HG02885 (cell line): ENCODE data around the gene CORIN.

ENCODE experiments used
- ATAC-seq: cut with Tn5 transposase; IDR thresholded peaks from one replicate; pipeline ENCODE4 v1.9.1; 2021; ENCODE audit warnings: mild to moderate bottlenecking; ENCODE audit not compliant: unreplicated experiment, poor library complexity

CORIN gene, protein sequence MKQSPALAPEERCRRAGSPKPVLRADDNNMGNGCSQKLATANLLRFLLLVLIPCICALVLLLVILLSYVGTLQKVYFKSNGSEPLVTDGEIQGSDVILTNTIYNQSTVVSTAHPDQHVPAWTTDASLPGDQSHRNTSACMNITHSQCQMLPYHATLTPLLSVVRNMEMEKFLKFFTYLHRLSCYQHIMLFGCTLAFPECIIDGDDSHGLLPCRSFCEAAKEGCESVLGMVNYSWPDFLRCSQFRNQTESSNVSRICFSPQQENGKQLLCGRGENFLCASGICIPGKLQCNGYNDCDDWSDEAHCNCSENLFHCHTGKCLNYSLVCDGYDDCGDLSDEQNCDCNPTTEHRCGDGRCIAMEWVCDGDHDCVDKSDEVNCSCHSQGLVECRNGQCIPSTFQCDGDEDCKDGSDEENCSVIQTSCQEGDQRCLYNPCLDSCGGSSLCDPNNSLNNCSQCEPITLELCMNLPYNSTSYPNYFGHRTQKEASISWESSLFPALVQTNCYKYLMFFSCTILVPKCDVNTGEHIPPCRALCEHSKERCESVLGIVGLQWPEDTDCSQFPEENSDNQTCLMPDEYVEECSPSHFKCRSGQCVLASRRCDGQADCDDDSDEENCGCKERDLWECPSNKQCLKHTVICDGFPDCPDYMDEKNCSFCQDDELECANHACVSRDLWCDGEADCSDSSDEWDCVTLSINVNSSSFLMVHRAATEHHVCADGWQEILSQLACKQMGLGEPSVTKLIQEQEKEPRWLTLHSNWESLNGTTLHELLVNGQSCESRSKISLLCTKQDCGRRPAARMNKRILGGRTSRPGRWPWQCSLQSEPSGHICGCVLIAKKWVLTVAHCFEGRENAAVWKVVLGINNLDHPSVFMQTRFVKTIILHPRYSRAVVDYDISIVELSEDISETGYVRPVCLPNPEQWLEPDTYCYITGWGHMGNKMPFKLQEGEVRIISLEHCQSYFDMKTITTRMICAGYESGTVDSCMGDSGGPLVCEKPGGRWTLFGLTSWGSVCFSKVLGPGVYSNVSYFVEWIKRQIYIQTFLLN

GRCh38 chr4:47837908-47838294 lies at the start of gene CORIN:
TSS of gene CORIN (minus strand) at chr4:47838067. CDS start at chr4:47837949, 118 bp downstream.
- no peak for ATAC-seq

DNA sequence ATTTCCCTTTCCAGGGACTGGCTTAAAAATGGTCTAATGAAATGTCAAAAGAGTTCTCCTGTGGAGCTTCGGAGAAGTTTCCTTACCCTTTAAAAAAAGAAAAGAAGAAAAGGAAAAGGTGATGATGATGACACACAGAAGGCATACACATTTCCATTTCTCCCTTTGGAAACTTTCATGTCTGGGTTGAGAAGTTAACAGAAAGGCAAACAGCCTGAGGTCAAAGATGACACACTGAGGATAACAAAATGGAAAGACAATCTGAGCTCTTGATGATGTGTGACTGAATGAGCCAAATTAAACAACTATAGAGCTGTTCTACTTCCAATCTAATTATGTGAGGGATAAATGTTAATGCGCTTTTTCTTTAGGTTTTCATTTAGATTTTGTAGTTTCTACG lies 44.4 kb upstream of the CORIN start:
- ATAC-seq, result no peak

- ATAC-seq, result no peak
These were observed 41.6 kb upstream of the CORIN start for GRCh38 chr4:47879458-47879857.

DNA sequence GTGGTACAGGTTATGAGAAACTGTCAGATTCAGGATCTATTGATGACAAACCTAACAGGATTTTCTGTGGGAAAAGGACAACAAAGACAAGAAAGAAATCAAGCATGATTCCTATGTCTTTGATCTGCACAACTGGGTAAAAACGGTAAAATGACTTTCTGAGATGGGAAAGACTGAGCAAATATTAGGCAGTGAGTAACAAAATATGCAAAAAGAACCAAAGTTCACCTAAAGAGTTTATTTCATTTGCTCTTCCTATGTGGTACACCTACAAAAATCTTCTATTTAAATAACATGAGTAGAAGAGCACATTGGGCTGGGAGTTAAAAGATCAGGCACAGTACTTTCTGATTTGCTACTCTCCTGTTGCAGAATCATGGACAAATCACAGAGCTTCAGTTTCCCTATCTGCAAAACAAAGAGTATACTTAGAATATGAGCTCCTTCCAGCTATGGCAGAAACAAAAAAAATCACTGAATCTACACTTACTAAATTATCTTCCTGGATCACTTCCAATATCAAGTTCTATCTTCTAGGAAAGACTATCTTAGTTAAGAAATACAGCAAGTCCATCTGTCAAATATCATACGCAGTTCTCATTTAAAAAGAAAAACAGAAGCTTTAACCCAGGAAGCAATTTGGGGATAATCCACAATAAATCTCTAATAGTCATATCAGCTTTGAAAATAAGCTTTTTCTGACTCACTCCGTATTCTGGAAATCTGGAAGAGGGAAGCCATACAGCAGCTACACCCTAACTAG lies 39.1 kb upstream of the CORIN start:
- no peak for ATAC-seq

DNA sequence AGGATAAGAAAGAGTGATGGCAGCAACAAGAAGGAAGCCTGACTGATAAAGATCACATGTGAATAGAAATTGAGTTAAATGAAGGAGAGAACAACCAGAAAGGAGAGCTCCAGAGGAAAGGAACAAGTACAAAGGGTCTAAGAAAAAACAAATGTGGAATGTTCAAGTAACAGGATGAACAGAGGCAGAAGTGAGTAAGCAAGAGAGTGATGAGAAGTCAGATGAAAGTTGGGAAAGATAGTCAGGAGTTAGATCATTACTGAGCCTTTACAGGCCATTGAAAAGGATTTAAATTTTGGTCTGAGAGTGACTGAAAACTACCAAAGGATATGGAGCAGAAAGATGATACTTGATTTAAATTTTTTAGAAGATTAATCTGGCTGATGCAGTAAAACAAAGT lies 38.4 kb upstream of the CORIN start:
- no peak for ATAC-seq

DNA sequence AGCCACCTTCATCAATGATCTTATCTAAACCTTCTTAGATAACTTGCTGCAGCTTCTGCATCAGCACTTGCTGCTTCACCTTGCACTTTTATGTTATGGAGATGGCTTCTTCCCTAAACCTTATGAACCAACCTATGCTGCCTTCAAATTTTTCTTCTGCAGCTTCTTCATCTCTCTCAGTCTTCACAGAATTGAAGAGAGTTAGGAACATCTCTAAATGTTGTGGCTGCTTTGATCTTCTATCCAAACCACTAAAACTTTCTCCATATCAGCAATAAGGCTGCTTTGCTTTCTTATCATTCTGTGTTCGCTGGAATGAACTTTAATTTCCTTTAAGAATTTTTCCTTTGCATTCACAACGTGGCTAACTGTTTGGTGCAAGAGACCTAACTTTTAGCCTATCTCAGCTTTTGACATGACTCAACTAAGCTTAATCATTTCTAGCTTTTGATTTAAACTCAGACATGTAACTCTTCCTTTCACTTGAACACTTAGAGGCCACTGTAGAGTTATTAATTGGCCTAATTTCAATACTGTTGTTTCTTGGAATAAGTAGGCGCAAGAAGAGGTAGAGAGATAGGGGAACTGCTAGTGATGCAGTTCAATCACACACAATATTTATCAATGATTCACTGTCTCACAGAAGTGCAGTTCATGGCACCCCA lies 36.1 kb upstream of the CORIN start:
- ATAC-seq, result no peak

DNA sequence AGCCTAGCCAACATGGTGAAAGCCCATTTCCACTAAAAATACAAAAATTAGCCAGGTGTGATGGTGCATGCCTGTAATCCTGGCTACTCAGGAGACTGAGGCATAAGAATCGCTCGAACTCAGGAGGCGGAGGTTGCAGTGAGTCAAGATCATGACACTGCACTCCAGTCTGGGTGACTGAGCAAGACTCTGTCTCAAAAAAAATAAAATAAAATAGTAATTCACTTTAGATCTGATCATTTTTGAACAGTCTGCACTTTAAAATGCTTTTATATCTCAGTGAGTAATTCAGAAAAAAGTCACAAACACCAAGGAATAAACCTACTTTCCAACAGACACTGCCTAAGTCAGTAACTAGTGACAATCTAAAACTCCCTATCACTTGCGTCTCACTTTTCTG lies 25.6 kb upstream of the CORIN start:
- ATAC-seq, result no peak

DNA sequence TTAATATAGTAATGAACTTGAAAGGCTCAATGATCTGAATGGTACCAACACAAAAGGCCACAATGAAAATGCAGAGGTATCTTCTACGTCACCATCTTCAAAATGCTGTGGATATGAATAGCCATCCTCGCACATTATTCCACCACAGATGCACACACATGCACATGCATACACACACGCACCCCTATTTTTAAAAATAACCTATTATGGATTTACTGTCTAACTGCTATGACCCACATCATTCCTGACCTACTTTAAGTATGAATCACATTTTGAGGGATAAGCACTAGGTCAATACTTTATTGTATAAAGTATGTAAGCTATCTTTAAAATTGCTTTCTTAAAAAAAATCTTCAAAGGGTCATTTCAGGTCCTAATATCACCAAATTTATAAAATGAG lies 24.4 kb upstream of the CORIN start:
- ATAC-seq, result no peak

- no peak for ATAC-seq
These were observed 22.4 kb upstream of the CORIN start for GRCh38 chr4:47860305-47860704.

GRCh38 chr4:47858006-47858405 lies 20.1 kb upstream of the CORIN start:
- ATAC-seq, result no peak

DNA sequence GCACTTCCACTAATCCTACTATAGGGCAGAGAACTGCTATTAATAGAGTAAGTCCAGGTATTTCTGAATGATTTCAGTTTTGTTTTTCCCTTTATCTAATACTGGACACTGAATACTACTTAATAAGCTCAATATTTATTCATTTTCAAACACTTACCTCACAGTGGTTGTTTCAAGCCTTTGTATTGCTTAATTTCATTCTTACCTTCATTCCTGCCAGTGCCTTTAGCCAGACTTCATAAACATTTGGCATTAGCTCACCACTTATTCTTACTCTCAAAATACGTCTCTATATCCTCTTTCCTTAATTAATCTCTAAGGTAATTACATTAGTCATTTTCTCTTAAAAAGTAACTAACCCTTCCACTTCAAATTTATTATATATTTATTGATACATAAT lies 18.8 kb upstream of the CORIN start:
- no peak for ATAC-seq

- ATAC-seq, result no peak
These were observed 17.5 kb upstream of the CORIN start for GRCh38 chr4:47855350-47855749.

- no peak for ATAC-seq
These were observed 14.3 kb upstream of the CORIN start for GRCh38 chr4:47852136-47852535.

DNA sequence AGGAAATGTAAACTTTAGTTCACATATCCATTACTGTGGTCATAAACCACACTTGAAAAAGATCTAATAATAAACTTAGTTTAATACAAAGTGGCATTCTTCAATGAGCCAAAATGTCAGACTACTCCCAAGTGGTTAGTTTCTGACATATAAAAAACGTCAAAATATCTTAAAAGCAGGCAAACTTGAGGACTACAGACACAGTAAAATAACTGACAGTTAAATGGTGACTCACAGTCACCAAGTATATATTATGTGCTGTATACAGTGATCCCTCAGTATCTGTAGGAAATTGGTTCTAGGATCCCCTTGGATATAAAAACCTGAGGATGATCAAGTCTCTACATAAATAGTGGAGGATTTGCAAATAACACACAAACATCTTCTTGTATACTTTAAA lies 11.6 kb upstream of the CORIN start:
- no peak for ATAC-seq

- no peak for ATAC-seq
These were observed 10.2 kb upstream of the CORIN start for GRCh38 chr4:47848041-47848440.

DNA sequence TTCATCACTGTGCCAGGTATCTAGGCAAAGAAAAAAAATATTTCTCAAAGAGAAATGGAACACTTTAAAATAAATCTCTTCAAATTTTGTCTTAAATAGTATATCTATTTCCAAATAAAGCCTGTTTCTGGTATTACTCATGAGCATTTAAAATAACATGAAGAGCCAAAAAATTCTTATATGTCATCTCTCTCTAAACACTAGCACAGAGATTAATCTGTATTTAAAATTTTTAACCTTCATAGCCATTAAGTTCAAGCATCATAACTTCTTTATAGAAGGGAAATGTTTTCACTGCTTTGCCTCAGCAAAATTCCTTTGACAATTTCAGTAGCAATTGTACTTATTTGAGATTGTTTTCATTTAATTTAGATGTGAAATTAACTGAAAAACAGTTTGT lies 5.1 kb upstream of the CORIN start:
- no peak for ATAC-seq

GRCh38 chr4:47840291-47840690 lies 2.4 kb upstream of the CORIN start:
- ATAC-seq, result no peak

- peak; percentile 57 for ATAC-seq
These were observed 1.4 kb upstream of the CORIN start for GRCh38 chr4:47839259-47839658.

DNA sequence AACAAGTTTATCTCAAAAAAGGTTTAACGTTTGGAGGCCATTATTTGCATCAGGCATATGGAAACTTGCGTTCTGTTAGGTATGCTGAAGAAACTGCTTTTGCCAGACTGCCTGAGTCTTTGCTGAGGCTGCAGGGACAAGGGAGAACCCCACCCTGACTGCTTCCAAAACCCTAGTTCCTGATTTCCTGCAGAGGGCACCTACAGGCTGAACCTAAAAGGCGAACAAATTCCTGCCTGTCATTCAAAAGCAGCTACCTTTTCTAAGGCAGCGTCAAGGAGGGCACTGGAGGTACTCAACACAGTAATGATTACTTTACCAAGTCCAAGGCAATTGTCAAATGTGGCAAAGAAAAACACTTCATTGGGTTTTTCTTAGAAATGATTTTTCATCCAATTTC lies 578 bp upstream of the CORIN start:
- no peak for ATAC-seq
